GM18519 (cell line): Measurements from ENCODE around the gene OR7E24.
"Not testable (repeated sequence)": the region's sequence is repeated elsewhere in the genome, so short reads cannot be mapped to it uniquely, and the experiment has no call there.

Experiments used
- ATAC-seq: cut with Tn5 transposase; IDR thresholded peaks from one replicate; pipeline ENCODE4 v1.9.1; 2021; ENCODE audit warnings: mild to moderate bottlenecking, moderate library complexity; ENCODE audit not compliant: unreplicated experiment, low FRiP score

Gene OR7E24

DNA sequence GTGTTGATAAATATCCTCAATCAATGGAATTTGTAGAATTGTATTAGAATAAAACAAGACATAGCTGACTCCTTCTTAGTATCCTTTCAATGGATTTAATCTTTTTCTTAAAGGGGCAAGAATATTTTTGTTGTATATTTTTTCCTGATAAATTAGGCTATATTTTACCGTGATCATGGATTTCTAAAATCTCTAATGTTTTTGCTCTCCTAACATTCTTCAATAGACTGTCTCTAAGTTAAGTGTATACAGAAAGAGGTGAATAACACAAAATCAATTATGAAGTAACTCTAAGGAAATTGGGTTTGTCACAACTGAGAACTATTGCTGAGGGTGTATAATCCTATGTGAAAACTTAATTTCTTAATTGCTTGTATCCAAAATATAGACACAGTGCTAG, at the start of gene OR7E24:
TSS of gene OR7E24 (plus strand) at position 301 of the 400 bp plus-strand sequence. CDS start 114 bp downstream, outside the sequence.
- no peak for ATAC-seq

DNA sequence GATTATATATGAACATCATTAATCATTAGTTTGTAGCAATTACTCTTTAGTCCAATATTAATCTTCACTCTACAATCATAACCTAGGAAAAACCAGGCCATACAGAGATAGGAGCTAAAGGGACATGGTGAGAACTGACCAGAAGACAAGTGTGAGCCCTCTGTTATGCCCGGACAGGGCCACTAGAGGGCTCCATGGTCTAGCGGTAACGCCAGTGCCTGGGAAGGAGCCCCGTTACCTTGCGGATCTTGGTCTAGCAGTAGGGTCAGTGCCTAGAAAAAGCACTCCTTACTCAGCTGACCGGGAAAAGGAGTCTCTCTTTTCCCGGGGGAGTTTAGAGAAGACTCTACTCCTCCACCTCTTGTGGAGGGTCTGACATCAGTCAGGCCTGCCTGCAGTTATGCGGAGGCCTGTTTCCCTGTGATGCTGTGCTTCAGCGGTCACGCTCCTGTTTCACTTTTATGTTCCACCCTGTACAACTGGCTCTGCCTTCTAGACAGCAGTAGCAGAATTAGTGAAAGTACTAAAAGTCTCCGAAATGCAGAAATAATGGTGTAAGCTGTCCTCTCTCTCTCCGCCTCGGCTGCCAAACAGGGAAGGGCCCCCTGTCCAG, 45.1 kb upstream of the OR7E24 start:
- no peak for ATAC-seq

GRCh38 chr19:9219489-9219888, 31.2 kb upstream of the OR7E24 start, which contains the start of gene OR7D4:
OR7D4 (minus strand) TSS chr19:9219589; CDS start chr19:9214837, 4,752 bp downstream.
- ATAC-seq, result no peak

DNA sequence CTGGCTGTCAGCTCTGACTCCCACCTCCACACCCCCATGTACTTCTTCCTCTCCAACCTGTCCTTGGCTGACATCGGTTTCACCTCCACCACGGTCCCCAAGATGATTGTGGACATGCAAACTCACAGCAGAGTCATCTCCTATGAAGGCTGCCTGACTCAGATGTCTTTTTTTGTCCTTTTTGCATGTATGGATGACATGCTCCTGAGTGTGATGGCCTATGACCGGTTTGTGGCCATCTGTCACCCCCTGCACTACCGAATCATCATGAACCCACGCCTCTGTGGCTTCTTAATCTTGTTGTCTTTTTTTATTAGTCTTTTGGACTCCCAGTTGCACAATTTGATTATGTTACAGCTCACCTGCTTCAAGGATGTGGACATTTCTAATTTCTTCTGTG, 506 bp downstream of the OR7E24 start:
- no peak for ATAC-seq

- ATAC-seq, result not testable (repeated sequence)
Observed at GRCh38 chr19:9283485-9283884, 32.8 kb downstream of the OR7E24 start.

GRCh38 chr19:9289231-9289884, 38.6 kb downstream of the OR7E24 start:
- ATAC-seq, result no peak

GRCh38 chr19:9295411-9295849, 44.7 kb downstream of the OR7E24 start:
- ATAC-seq, result no peak

- no peak for ATAC-seq
Observed at GRCh38 chr19:9296336-9296735, 45.6 kb downstream of the OR7E24 start.
